GM13977 (cell line): Measurements from ENCODE around the gene DTYMK.
A peak's percentile ranks its signal among the peaks of the same experiment; 100 is the strongest.

Experiments used
- DNase-seq: peaks from one replicate; pipeline ENCODE4 v3.0.0; 2012; ENCODE audit warnings: low spot score
- CTCF ChIP-seq: IDR thresholded peaks from 2 replicates; pipeline ENCODE4 v1.5.1; 2012; ENCODE audit warnings: mild to moderate bottlenecking, control low read depth; ENCODE audit not compliant: insufficient read depth; ENCODE audit errors: extremely low read depth, missing control alignments
- in situ Hi-C: fragments of 300-500 bp; cut with MboI; formaldehyde crosslinking; loops from one replicate; pipeline ENCODE4 v1.12.0; 2022; ENCODE audit warnings: low sequenced_read_pairs, low pct_unique_long_range_greater_than_20kb, mixed read lengths, inconsistent platforms; ENCODE audit not compliant: unreplicated experiment

Gene DTYMK

GRCh38 chr2:241701149-241701398 lies 14.5 kb upstream of the DTYMK start:
- DNase-seq, result no peak
- peak; percentile 46 for TF ChIP-seq CTCF
- in situ Hi-C loops, result no loop called here

DNA sequence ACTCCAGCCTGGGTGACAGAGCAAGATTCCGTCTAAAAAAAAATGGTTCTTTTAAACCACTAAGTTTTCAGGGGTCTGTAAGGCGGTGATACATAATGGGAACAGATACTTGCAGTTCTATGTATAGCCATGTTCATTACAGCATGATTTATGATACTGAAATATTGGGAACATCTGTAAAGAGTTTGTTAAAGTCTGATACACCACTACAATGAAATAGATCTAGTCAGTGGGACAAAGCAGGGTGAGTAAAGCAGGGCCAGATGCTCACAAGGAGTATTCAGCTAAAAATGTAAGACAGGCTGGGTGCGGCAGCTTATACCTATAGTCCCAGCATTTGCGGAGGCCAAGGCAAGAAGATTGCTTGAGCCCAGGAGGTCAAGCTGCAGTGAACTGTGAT lies 9.0 kb upstream of the DTYMK start:
- TF ChIP-seq CTCF, result no peak
- no peak for DNase-seq
- in situ Hi-C loops, result no loop called here

GRCh38 chr2:241692448-241692847 lies 5.8 kb upstream of the DTYMK start:
- no peak for DNase-seq
- no peak for TF ChIP-seq CTCF
- in situ Hi-C loops, result no loop called here

DNA sequence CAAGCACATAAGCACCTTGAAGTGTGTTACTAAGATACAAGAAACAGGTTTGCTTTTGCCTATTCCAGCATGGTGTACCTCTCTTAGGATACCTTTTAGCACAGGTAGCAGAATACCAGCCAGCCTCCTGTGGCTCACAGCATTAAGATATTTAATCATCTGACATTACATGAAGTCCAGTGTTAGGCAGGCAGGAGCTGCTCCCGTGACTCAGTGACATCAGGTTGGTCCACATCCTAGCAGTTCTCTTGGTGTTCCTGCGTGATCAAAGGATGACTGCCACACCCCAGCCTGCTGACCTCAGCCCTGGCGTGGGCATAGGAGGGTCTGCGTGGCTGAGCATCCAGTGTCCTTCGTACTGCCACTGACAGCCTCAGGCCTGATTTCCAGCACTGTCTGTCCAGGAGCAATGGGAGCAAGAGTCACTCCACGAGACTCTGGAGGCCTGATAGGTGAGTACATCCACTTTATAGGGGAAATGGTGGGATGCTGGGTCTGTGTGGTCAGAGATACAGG lies 3.6 kb upstream of the DTYMK start:
- in situ Hi-C loops, result no loop called here
- DNase-seq, result no peak

DNA sequence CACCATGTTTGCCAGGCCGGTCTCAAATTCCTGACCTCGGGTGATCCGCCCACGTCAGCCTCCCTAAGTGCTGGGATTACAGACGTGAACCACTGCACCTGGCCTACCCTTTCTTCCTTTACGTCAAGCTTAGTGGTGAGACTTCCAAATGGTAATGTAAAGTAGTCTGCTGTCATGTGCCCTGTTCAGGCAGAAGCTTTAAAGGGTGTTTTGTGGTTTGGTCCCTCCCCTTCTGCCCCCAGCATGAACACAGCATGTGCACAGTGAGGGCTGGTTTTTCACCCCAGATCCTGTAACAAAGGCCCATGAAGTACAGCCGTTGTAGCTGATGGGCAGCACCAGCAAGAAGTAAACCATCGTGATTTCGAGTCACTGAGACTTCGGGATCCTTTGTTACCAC lies 2.7 kb upstream of the DTYMK start:
- no peak for DNase-seq
- TF ChIP-seq CTCF, result no peak
- in situ Hi-C loops, result no loop called here

More for the DNA sequence above, 3.6 kb upstream of the DTYMK start:
- TF ChIP-seq CTCF, result no peak

- TF ChIP-seq CTCF, result no peak
- no peak for DNase-seq
- in situ Hi-C loops, result no loop called here
Measured at GRCh38 chr2:241686324-241686649, 328 bp downstream of the DTYMK start.
